Measurements from ENCODE around the gene RNASEH2A. TPM values are rescaled to one million over a fixed set of nuclear protein-coding genes. Genes with fewer than 3 reads are reported as not detected.

Gene RNASEH2A
- total RNA-seq, 1 donor from 2014 or later = 17.0 TPM

DNA sequence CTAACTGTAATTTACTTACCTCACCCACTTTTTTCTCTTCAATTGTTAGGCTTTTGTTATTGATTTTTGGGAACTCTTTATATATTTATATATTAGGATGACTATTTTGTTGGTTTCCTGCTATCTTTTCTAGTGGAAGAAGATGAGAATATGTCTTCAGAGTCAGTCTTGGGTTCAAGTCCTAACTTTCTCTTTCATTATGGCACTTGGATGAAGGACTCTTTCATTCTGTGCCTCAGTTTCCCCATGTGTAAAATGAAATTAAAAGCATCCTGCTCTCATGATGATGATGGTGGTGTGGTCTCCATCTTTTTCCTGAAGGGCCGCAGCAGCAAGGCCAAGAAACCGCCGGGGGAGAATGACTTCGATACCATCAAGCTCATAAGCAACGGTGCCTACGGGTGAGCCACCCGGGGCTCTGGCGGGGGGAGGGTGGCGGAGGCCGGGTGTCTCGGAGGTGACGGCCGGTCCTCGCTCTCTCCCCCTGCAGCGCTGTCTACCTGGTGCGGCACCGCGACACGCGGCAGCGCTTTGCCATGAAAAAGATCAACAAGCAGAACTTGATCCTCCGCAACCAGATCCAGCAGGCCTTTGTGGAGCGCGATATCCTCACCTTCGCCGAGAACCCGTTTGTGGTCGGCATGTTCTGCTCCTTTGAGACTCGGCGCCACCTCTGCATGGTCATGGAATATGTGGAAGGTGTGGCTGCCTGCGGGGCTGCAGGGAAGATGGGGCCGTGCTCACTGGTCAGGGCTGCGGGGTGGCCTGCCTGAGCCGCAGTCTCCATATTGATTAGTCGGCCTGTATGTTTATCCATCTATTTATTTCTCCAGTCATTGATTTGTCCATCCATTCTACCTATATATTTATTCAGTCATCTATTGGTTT lies 51.9 kb downstream of the RNASEH2A start:
- DNase-seq (ENCODE audit: low read depth) = no peak
- Histone ChIP-seq H3K36me3 (ENCODE audit: control insufficient read depth, insufficient read depth, low read length) (no peaks in the 10 kb centered on the region), H3K4me3 (ENCODE audit: low read depth, low read length) (no peak overlapping the region), H3K27me3 (ENCODE audit: control insufficient read depth, insufficient read depth, low read length) (no peaks in the 10 kb centered on the region)
- TF ChIP-seq, protein P1, sequence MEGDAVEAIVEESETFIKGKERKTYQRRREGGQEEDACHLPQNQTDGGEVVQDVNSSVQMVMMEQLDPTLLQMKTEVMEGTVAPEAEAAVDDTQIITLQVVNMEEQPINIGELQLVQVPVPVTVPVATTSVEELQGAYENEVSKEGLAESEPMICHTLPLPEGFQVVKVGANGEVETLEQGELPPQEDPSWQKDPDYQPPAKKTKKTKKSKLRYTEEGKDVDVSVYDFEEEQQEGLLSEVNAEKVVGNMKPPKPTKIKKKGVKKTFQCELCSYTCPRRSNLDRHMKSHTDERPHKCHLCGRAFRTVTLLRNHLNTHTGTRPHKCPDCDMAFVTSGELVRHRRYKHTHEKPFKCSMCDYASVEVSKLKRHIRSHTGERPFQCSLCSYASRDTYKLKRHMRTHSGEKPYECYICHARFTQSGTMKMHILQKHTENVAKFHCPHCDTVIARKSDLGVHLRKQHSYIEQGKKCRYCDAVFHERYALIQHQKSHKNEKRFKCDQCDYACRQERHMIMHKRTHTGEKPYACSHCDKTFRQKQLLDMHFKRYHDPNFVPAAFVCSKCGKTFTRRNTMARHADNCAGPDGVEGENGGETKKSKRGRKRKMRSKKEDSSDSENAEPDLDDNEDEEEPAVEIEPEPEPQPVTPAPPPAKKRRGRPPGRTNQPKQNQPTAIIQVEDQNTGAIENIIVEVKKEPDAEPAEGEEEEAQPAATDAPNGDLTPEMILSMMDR (IDR thresholded peaks at IDR 0.05; ENCODE audit: insufficient read depth, low read length, poor library complexity, severe bottlenecking) = no peak

DNA sequence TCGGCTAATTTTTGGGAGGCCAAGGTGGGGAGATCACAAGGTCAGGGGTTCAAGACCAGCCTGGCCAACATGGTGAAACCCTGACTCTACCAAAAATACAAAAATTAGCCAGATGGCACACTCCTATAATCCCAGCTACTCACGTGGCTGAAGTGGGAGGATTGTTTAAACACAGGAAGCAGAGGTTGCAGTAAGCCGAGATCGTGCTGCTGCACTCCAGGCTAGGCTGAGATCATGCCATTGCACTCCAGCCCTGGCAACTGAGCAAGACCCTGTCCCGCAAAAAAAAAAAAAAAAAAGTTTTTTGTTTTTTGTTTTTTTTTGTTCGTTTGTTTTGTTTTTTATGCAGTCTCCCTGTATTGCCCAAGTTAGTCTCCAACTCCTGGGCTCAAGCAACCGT lies 53.2 kb downstream of the RNASEH2A start:
- DNase-seq (ENCODE audit: low read depth) = no peak
- Histone ChIP-seq H3K36me3 (ENCODE audit: control insufficient read depth, insufficient read depth, low read length) (no peaks in the 10 kb centered on the region), H3K4me3 (ENCODE audit: low read depth, low read length) (no peak overlapping the region), H3K27me3 (ENCODE audit: control insufficient read depth, insufficient read depth, low read length) (no peaks in the 10 kb centered on the region)
- TF ChIP-seq, protein P1 (IDR thresholded peaks at IDR 0.05; ENCODE audit: insufficient read depth, low read length, poor library complexity, severe bottlenecking) = no peak

Other genes starting within 250 kb of the RNASEH2A start
- 6.0 and 6.6 TPM in 2 replicates for gene ZNF490, start 195.8 kb upstream of the RNASEH2A start, total RNA-seq
- 11.0 and 16.2 TPM in 2 replicates for gene ZNF791, start 195.7 kb upstream of the RNASEH2A start, total RNA-seq
- gene MAN2B1, start 139.8 kb upstream of the RNASEH2A start, total RNA-seq = 92.8 and 141 TPM in 2 replicates
- gene WDR83, start 139.8 kb upstream of the RNASEH2A start, total RNA-seq = 15.7 and 16.6 TPM in 2 replicates
- 109 and 127 TPM in 2 replicates for gene DHPS, start 124.7 kb upstream of the RNASEH2A start, total RNA-seq
- not detected in 2 replicates for gene GNG14, start 118.6 kb upstream of the RNASEH2A start, total RNA-seq
- 19.0 and 20.7 TPM in 2 replicates for gene FBXW9, start 110.0 kb upstream of the RNASEH2A start, total RNA-seq
- 27.1 and 40.2 TPM in 2 replicates for gene TNPO2, start 82.7 kb upstream of the RNASEH2A start, total RNA-seq
- 368 and 443 TPM in 2 replicates for gene TRIR, start 71.9 kb upstream of the RNASEH2A start, total RNA-seq
- 146 and 148 TPM in 2 replicates for gene GET3, start 69.1 kb upstream of the RNASEH2A start, total RNA-seq
- gene BEST2, start 54.8 kb upstream of the RNASEH2A start, total RNA-seq = not detected in 2 replicates
- gene HOOK2, start 31.0 kb upstream of the RNASEH2A start, total RNA-seq = 38.7 and 44.1 TPM in 2 replicates
- 395 and 431 TPM in 2 replicates for gene JUNB, start 15.1 kb upstream of the RNASEH2A start, total RNA-seq
- 366 and 396 TPM in 2 replicates for gene PRDX2, start 4.8 kb upstream of the RNASEH2A start, total RNA-seq
- not detected in 2 replicates for gene THSD8, start 4.5 kb upstream of the RNASEH2A start, total RNA-seq
- gene RTBDN, start 28.0 kb downstream of the RNASEH2A start, total RNA-seq = 0.21 TPM in 1 of 2 replicates, not detected in the other
- 0.88 and 2.4 TPM in 2 replicates for gene MAST1, start 31.9 kb downstream of the RNASEH2A start, total RNA-seq
- gene DNASE2, start 74.9 kb downstream of the RNASEH2A start, total RNA-seq = 38.5 and 44.4 TPM in 2 replicates
- not detected in 2 replicates for gene KLF1, start 80.6 kb downstream of the RNASEH2A start, total RNA-seq
- gene GCDH, start 84.6 kb downstream of the RNASEH2A start, total RNA-seq = 35.2 and 43.9 TPM in 2 replicates
- gene SYCE2, start 112.7 kb downstream of the RNASEH2A start, total RNA-seq = 0.13 and 0.48 TPM in 2 replicates
- 90.6 and 93.7 TPM in 2 replicates for gene FARSA, start 127.1 kb downstream of the RNASEH2A start, total RNA-seq
- 936 and 958 TPM in 2 replicates for gene CALR, start 132.0 kb downstream of the RNASEH2A start, total RNA-seq
- 138 and 146 TPM in 2 replicates for gene RAD23A, start 139.3 kb downstream of the RNASEH2A start, total RNA-seq
- 60.1 and 78.0 TPM in 2 replicates for gene GADD45GIP1, start 150.6 kb downstream of the RNASEH2A start, total RNA-seq
- gene DAND5, start 163.0 kb downstream of the RNASEH2A start, total RNA-seq = not detected in 2 replicates
- 6.7 and 9.7 TPM in 2 replicates for gene NFIX, start 188.9 kb downstream of the RNASEH2A start, total RNA-seq

Data from kidney epithelial cell (primary cell).